Measurements from ENCODE around the gene CARM1.

DNA sequence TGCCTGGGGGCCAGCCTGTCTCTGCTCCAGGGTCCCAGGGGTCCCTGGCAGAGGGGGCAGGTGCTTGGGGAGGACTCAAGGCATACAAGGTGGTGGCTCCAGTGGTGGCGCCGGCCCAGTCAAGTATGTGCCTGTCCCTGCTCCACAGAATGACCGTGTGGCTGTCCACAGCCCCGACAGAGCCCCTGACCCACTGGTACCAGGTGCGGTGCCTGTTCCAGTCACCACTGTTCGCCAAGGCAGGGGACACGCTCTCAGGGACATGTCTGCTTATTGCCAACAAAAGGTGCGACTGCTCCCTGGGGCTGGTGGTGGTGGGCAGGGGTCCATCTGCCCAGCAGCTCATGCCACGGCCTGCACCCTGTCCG is 48.9 kb downstream of the CARM1 start:
- TF ChIP-seq, protein P1, sequence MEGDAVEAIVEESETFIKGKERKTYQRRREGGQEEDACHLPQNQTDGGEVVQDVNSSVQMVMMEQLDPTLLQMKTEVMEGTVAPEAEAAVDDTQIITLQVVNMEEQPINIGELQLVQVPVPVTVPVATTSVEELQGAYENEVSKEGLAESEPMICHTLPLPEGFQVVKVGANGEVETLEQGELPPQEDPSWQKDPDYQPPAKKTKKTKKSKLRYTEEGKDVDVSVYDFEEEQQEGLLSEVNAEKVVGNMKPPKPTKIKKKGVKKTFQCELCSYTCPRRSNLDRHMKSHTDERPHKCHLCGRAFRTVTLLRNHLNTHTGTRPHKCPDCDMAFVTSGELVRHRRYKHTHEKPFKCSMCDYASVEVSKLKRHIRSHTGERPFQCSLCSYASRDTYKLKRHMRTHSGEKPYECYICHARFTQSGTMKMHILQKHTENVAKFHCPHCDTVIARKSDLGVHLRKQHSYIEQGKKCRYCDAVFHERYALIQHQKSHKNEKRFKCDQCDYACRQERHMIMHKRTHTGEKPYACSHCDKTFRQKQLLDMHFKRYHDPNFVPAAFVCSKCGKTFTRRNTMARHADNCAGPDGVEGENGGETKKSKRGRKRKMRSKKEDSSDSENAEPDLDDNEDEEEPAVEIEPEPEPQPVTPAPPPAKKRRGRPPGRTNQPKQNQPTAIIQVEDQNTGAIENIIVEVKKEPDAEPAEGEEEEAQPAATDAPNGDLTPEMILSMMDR (conservative IDR thresholded peaks at IDR 0.05; ENCODE audit: low read length) = no peak
- TF ChIP-seq EZH2phosphoT487 (IDR thresholded peaks at IDR 0.05; ENCODE audit: borderline replicate concordance) = no peak
